Testis (tissue), 3 donors: ENCODE measurements around the gene GDPD5. TPM values are rescaled to one million over a fixed set of nuclear protein-coding genes. Genes with fewer than 3 reads are reported as not detected.

Experiments used
- DNase-seq: peaks from one replicate; pipeline ENCODE4 v3.0.0-alpha.2; 2019
- H3K27ac ChIP-seq, 2 donors: fragments of 200-600 bp; sonication (generic); one replicate each; pipeline ENCODE4 v1.5.1; 2019
- H3K27me3 ChIP-seq: fragments of 200-600 bp; sonication (generic); one replicate; pipeline ENCODE4 v1.5.1; 2019
- H3K36me3 ChIP-seq: fragments of 200-600 bp; sonication (generic); one replicate; pipeline ENCODE4 v1.5.1; 2017; ENCODE audit warnings: low read depth; ENCODE audit errors: missing control alignments
- H3K4me1 ChIP-seq: fragments of 200-600 bp; sonication (generic); one replicate; pipeline ENCODE4 v1.5.1; 2019
- H3K4me3 ChIP-seq, 2 donors: fragments of 200-600 bp; sonication (generic); one replicate each; pipeline ENCODE4 v1.5.1; 2017 to 2019
- H3K9me3 ChIP-seq: fragments of 200-600 bp; sonication (generic); one replicate; pipeline ENCODE4 v1.5.1; 2017
- POLR2A ChIP-seq: fragments of 450-650 bp; IDR thresholded peaks from one replicate; pipeline ENCODE4 v1.6.1; 2017; ENCODE audit warnings: antibody characterized with exemption, mild to moderate bottlenecking, moderate library complexity
- WGBS, 2 donors: methylation state at CpG; one replicate each; pipeline ENCODE4 v1.1.5; 2018; 5-methylcytosine and 5-hydroxymethylcytosine counted together
- intact Hi-C: fragments of 100-400 bp; cut with DNase I; formaldehyde crosslinking; loops from one replicate; pipeline ENCODE4 v1.15.1; 2023; ENCODE audit warnings: low total_unique reads
- polyA plus RNA-seq: library from polyadenylated mRNA; stranded (reverse); fragments of 350-450 nt; fragmentation: Illumina TruSeq; extraction: RNeasy Lipid Tissue Mini Kit (QIAGEN cat#74804); gene quantifications from one replicate; pipeline ENCODE4 v1.2.3, GENCODE V29; 2014; ENCODE audit warnings: low read depth, low replicate concordance; ENCODE audit not compliant: insufficient read depth
- total RNA-seq, 2 donors: library from RNA; depleted of rRNA; stranded (reverse); fragments of >200 nt; gene quantifications; one replicate each; pipeline ENCODE4 v1.2.3, GENCODE V29; 2016
- TF ChIP-seq, protein P1 (sequence below), 3 experiments: fragments of 450-650 bp in 2 of 3; fragments of 200-600 bp in 1 of 3; sonication (generic) in 1 of 3; IDR thresholded peaks; one replicate each; pipeline ENCODE4 v1.5.1; 2016 to 2019; ENCODE audit warnings: antibody characterized with exemption in 3 of 3, mild to moderate bottlenecking in 2 of 3, moderate library complexity in 1 of 3

The GDPD5 gene
- total and polyA plus RNA-seq, 3 donors from 2014 or later = 43.3 to 99.5 (median 65.8) TPM

DNA sequence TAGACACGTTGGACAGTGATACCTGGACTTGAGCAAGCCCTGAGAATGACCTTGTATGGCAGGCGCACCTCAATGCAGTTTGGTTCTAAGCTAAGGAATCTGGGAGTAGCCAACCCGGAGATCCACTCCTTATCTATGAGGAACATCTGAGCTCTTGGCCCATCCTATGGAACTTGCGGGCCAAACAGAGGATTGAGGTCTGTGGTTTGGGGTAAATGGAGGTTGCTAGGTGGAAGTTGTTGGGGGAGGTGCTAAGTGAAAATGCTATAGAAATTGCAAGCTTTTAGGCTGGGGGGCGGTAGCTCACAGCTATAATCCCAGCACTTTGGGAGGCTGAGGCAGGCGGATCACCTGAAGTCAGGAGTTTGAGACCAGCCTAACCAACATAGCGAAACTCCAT, 8.9 kb downstream of the GDPD5 start:
- WGBS, 2 donors = 85 to 93% methylated on average over 7 of the region's 7 CpGs
- Histone ChIP-seq H3K4me1 (no peaks in the 10 kb centered on the region), H3K27me3 (no peaks in the 10 kb centered on the region), H3K27ac (no peak overlapping the region), H3K9me3 (no peaks in the 10 kb centered on the region), H3K4me3 (no peak overlapping the region), H3K36me3 (no peaks in the 10 kb centered on the region)
- intact Hi-C loops = no loop called here
- no peak for TF ChIP-seq POLR2A
- TF ChIP-seq, protein P1, sequence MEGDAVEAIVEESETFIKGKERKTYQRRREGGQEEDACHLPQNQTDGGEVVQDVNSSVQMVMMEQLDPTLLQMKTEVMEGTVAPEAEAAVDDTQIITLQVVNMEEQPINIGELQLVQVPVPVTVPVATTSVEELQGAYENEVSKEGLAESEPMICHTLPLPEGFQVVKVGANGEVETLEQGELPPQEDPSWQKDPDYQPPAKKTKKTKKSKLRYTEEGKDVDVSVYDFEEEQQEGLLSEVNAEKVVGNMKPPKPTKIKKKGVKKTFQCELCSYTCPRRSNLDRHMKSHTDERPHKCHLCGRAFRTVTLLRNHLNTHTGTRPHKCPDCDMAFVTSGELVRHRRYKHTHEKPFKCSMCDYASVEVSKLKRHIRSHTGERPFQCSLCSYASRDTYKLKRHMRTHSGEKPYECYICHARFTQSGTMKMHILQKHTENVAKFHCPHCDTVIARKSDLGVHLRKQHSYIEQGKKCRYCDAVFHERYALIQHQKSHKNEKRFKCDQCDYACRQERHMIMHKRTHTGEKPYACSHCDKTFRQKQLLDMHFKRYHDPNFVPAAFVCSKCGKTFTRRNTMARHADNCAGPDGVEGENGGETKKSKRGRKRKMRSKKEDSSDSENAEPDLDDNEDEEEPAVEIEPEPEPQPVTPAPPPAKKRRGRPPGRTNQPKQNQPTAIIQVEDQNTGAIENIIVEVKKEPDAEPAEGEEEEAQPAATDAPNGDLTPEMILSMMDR (IDR thresholded peaks at IDR 0.05) = no peak
- no peak for DNase-seq

DNA sequence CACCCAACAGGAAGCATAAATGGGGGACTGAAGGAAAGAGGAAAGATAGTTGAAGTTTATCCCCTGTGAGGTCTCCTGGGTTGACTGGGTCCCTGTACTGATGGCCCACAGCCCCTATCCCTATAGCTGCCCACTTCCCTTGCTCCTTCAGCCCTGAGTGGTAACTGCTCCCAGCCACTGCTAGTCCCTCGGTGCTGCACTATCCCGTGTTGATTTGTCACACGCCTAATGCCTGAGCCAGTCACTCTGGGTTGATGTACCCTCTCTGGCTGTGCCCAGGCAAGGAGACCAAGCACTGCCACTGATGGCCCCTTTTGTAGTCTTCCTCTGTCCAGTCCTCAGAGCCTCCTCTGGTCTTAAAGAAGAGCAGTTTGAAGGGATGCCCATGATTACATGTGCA, 9.6 kb downstream of the GDPD5 start:
- no peak overlapping the region for H3K27ac ChIP-seq
- H3K27me3 ChIP-seq = no peaks in the 10 kb centered on the region
- no peak overlapping the region for H3K4me3 ChIP-seq
- no peak for DNase-seq
- no peaks in the 10 kb centered on the region for H3K4me1 ChIP-seq
- no peaks in the 10 kb centered on the region for H3K36me3 ChIP-seq
- no peaks in the 10 kb centered on the region for H3K9me3 ChIP-seq
- WGBS, 2 donors = 86 to 91% methylated on average over 3 of the region's 3 CpGs
- TF ChIP-seq POLR2A = no peak
- TF ChIP-seq, protein P1 (IDR thresholded peaks at IDR 0.05) = no peak
- intact Hi-C loops = no loop called here

DNA sequence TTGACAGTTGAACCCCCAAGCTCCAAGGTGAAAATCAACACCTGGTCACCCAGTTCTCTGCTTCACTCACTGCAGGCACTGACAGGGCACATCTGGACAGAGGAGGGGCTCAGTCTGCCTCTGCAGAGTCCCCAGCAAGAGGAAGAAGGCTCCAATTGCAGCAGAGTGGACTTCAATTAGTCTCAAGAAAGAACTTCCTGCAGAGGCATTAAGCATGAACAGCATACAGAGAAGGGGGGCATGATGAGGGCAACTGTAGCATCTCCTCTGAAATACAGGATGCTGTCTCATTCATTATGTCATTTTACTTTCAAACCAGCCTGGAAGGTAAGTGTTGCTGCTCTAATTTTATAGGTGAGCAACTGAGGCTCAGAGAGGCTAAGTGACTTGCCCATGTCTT, 11.1 kb downstream of the GDPD5 start:
- H3K27me3 ChIP-seq = no peaks in the 10 kb centered on the region
- no peaks in the 10 kb centered on the region for H3K36me3 ChIP-seq
- no peak overlapping the region for H3K4me3 ChIP-seq
- no peaks in the 10 kb centered on the region for H3K4me1 ChIP-seq
- TF ChIP-seq, protein P1 (IDR thresholded peaks at IDR 0.05) = no peak
- TF ChIP-seq POLR2A = no peak
- H3K9me3 ChIP-seq = no peaks in the 10 kb centered on the region
- intact Hi-C loops = no loop called here
- no peak overlapping the region for H3K27ac ChIP-seq
- DNase-seq = no peak

DNA sequence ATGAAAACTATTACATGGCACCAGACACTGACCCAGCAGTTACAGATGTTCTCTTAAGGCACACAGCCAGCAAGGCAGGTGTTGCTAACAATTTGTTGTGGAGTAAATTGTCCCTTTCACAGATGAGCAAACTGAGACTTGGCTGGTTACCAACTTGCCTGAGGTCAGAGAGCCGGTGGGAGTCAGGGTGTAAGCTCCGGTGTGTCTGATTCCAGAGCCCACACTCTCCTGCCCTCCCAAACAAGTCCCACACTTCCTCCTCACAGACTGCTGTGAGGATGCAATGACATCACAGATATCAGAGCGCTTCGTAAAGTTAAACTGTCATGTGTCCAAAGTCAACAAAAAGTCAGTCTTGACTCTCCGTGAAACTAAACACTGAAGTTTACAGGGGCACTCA, 12.5 kb downstream of the GDPD5 start:
- intact Hi-C loops = no loop called here
- 71 to 74% methylated on average over 5 of the region's 5 CpGs for whole genome bisulfite sequencing, 2 donors
- no peak overlapping the region for H3K4me3 ChIP-seq
- no peaks in the 10 kb centered on the region for H3K27me3 ChIP-seq
- no peaks in the 10 kb centered on the region for H3K9me3 ChIP-seq
- no peaks in the 10 kb centered on the region for H3K36me3 ChIP-seq
- peaks cover 4% of the 10 kb centered on the region for H3K4me1 ChIP-seq
- H3K27ac ChIP-seq = no peak overlapping the region
- DNase-seq = no peak
- TF ChIP-seq POLR2A = no peak
- TF ChIP-seq, protein P1 (IDR thresholded peaks at IDR 0.05) = no peak

DNA sequence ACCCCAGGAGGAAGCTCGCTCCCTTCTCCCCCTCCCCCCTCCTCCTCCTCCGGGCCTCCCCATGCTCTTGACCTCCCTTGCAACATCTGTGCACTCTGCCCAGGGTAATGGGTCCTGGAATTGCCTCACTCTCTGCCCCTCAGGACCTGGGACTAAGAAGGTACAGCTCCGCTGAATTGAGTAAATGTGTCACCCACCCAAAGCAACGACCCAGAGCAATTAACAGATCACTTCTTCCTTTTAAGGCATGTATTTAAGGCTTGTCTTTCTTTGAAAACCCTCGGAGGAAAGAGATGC, 15.1 kb downstream of the GDPD5 start:
- no peaks in the 10 kb centered on the region for H3K27me3 ChIP-seq
- peaks cover 9% of the 10 kb centered on the region for H3K4me1 ChIP-seq
- no peak for TF ChIP-seq POLR2A
- TF ChIP-seq, protein P1 (IDR thresholded peaks at IDR 0.05) = no peak
- H3K4me3 ChIP-seq = no peak overlapping the region
- H3K36me3 ChIP-seq = no peaks in the 10 kb centered on the region
- H3K27ac ChIP-seq = no peak overlapping the region
- no peaks in the 10 kb centered on the region for H3K9me3 ChIP-seq
- WGBS, 2 donors = 74 to 76% methylated on average over 5 of the region's 5 CpGs
- DNase-seq = no peak
- intact Hi-C loops = no loop called here
